ENCODE results near the gene AP2S1. TPM values are rescaled to one million over a fixed set of nuclear protein-coding genes. Genes with fewer than 3 reads are reported as not detected.

Gene AP2S1
- total RNA-seq, 1 donor from 2014 or later: 172 TPM

DNA sequence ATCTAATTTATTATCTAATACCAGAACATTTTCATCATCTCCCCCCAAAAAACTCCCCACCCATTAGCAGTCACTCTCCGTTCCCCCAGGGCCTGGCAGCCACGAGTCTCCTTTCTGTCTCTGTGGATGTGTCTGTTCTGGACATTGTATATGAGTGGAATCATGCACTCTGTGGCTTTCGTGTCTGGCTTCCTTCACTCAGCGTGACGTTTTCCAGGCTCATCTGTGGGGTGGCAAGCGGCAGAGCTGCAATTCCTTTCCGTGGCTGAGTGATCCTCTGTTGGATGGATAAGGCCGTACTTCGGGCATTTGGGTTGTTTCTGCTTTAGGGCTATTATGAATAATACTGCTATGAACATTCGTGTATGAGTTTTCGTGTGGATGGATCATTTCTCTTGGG, 3.1 kb downstream of the AP2S1 start:
- TF ChIP-seq, protein P1, sequence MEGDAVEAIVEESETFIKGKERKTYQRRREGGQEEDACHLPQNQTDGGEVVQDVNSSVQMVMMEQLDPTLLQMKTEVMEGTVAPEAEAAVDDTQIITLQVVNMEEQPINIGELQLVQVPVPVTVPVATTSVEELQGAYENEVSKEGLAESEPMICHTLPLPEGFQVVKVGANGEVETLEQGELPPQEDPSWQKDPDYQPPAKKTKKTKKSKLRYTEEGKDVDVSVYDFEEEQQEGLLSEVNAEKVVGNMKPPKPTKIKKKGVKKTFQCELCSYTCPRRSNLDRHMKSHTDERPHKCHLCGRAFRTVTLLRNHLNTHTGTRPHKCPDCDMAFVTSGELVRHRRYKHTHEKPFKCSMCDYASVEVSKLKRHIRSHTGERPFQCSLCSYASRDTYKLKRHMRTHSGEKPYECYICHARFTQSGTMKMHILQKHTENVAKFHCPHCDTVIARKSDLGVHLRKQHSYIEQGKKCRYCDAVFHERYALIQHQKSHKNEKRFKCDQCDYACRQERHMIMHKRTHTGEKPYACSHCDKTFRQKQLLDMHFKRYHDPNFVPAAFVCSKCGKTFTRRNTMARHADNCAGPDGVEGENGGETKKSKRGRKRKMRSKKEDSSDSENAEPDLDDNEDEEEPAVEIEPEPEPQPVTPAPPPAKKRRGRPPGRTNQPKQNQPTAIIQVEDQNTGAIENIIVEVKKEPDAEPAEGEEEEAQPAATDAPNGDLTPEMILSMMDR (conservative IDR thresholded peaks at IDR 0.05; ENCODE audit: low read depth, low read length): no peak
- no peak for DNase-seq (ENCODE audit: low read depth)
- no peak overlapping the region for H3K4me3 ChIP-seq (ENCODE audit: low read depth, low read length)

DNA sequence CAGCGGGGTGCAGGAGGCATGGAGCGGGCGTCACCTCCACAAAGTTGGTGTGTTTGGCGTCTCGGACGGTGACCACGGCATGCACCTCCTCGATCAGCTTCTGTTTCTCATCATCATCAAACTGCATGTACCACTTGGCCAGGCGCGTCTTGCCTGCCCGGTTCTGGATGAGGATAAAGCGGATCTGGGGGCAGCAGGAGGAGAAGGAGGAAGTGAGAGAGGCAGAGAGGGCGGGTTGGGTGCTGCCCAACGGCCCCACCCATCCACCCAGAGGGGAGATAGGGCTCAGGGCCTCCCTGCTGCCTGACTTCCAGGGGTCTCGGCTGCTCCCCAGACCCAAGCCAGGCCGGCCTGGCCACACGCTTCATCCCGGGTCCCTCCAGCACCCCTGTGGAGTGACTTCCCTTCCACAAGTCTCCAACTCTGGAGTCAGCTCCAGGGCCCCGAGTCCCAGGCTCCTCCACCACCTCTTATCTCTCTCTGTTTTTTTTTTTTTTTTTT, 4.6 kb downstream of the AP2S1 start:
- no peak for DNase-seq (ENCODE audit: low read depth)
- TF ChIP-seq, protein P1 (conservative IDR thresholded peaks at IDR 0.05; ENCODE audit: low read depth, low read length): no peak
- no peak overlapping the region for H3K4me3 ChIP-seq (ENCODE audit: low read depth, low read length)

DNA sequence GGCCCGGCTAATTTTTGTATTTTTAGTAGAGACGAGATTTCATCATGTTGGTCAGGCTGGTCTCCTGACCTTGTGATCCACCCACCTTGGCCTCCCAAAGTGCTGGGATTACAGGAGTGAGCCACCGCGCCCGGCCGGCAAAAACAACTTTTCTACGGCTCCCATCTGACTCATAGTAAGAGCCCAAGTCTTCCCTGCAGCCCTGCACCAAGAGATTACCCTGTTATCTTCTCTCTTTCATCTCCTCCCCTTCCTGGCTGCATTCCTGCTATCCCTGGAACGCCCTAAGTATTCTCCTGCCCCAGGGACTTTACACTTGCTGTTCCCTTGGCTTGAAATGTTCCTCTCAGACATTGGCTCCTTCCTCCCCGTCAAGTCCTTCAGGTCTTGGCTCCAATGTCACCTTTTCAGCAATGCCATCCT, 6.6 kb downstream of the AP2S1 start:
- TF ChIP-seq, protein P1 (conservative IDR thresholded peaks at IDR 0.05; ENCODE audit: low read depth, low read length): no peak
- no peak overlapping the region for H3K4me3 ChIP-seq (ENCODE audit: low read depth, low read length)

DNA sequence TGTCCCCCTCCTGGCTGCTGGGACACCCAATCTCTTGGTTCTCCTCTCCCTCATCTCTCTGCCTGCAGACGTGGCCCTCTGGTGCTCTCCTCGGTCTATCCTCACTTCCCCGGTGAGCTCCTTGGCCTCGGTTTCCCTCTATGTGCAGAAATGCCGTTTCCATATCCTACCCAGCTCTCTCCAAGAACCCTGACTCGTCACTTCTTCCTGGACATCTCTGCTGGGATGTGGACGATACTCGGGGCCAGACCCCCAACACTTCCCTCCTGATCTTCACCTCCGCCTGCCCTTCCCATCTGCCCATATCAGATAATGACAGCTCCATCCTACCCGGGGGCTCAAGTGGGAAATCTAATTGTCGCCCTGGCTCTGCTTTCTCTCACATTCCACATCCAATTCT, 7.9 kb downstream of the AP2S1 start:
- TF ChIP-seq, protein P1 (conservative IDR thresholded peaks at IDR 0.05; ENCODE audit: low read depth, low read length): no peak
- H3K4me3 ChIP-seq (ENCODE audit: low read depth, low read length): no peak overlapping the region

More for the DNA sequence above, 6.6 kb downstream of the AP2S1 start:
- no peak for DNase-seq (ENCODE audit: low read depth)

DNA sequence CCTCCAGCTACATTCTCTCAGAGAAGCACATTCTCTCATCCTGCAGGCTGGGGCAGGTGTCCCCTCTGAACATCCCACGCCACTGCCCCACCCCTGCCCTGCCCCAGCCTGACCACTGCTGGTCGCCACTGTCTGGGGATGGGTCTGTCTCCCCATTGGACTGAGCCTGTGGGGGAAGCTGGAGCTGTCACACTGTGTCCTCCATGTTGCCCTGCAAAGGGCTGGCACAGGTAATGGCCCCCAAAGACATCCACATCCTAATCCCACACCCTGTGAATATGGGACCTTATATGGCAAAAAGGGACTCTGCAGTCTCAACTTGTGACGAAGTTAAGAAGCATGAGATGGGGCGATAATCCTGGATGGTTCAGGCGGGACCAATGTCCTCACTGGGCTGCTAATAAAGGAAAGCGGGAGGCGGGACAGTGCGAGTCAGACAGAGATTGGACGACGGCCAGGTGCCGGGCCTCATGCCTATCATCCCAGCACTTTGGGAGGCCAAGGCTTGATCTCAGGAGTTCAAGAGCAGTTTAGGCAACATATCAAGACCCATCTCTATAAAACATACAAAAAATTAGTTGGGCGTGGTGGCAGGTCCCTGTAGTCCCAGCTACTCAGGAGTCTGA, 9.1 kb downstream of the AP2S1 start:
- DNase-seq (ENCODE audit: low read depth): no peak
- TF ChIP-seq, protein P1 (conservative IDR thresholded peaks at IDR 0.05; ENCODE audit: low read depth, low read length): no peak
- no peak overlapping the region for H3K4me3 ChIP-seq (ENCODE audit: low read depth, low read length)

More for the DNA sequence above, 7.9 kb downstream of the AP2S1 start:
- DNase-seq (ENCODE audit: low read depth): no peak

DNA sequence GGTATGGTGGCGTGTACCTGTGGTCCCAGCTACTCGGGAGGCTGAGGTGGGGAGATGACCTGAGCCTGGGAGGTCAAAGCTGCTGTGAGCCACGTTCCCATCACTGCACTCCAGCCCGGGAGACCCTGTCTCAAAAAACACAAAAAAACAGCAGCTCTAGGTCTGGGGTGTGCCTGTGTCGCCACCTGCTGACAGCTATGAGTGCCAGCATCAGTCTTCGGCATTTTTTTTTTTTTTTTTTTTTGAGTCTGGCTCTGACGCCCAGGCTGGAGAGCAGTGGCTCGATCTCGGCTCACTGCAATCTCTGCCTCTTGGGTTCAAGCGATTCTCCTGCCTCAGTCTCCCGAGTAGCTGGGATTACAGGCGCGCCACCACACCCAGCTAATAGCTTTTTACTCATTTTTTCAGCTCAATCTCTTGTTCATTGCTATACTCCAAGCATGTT, 10.1 kb downstream of the AP2S1 start:
- no peak for DNase-seq (ENCODE audit: low read depth)
- TF ChIP-seq, protein P1 (conservative IDR thresholded peaks at IDR 0.05; ENCODE audit: low read depth, low read length): peak; percentile 85
- no peak overlapping the region for H3K4me3 ChIP-seq (ENCODE audit: low read depth, low read length)

All from epithelial cell of proximal tubule (primary cell).